Activated CD4-positive, alpha-beta T cell treated with anti-CD3 and anti-CD28 coated beads for 36 hours (primary cell): ENCODE results near the gene FOXN3. TPM values are rescaled to one million over a fixed set of nuclear protein-coding genes. Genes with fewer than 3 reads are reported as not detected.
"Not testable (repeated sequence)": the region's sequence is repeated elsewhere in the genome, so short reads cannot be mapped to it uniquely, and the experiment has no call there.

ENCODE experiments used
- ATAC-seq: fragments of 200-7000 bp; cut with Tn5 transposase; one replicate; pipeline ENCODE4 v1.10.0; 2021; ENCODE audit warnings: mild to moderate bottlenecking, moderate library complexity
- CTCF ChIA-PET: fragments of 350-600 bp; sonication (Branson Sonifier 250); formaldehyde crosslinking; loops from one replicate; lab custom pipeline; 2021; ENCODE audit warnings: antibody characterized with exemption; lab: Charles Lee
- POLR2A ChIA-PET: fragments of 350-600 bp; sonication (Branson Sonifier 250); formaldehyde crosslinking; loops from one replicate; lab custom pipeline; 2021; ENCODE audit warnings: antibody characterized with exemption, inconsistent platforms; lab: Charles Lee
- DNase-seq: peaks from one replicate; pipeline ENCODE4 v3.0.0-alpha.2; 2020
- H3K27ac Mint-ChIP-seq: one replicate; pipeline ENCODE4 v1.8.0; 2021; ENCODE audit warnings: mixed read lengths
- H3K27me3 Mint-ChIP-seq: one replicate; pipeline ENCODE4 v1.8.0; 2021; ENCODE audit warnings: mixed read lengths
- H3K36me3 Mint-ChIP-seq: one replicate; pipeline ENCODE4 v1.8.0; 2021; ENCODE audit warnings: low read depth, mixed read lengths
- H3K4me1 Mint-ChIP-seq: one replicate; pipeline ENCODE4 v1.8.0; 2021; ENCODE audit warnings: mixed read lengths
- H3K4me3 Mint-ChIP-seq: one replicate; pipeline ENCODE4 v1.8.0; 2021; ENCODE audit warnings: mild to moderate bottlenecking, moderate library complexity, mixed read lengths
- H3K9me3 Mint-ChIP-seq: one replicate; pipeline ENCODE4 v1.8.0; 2021; ENCODE audit warnings: low read depth, mixed read lengths
- intact Hi-C, 2 experiments: fragments of 100-400 bp; cut with DNase I in 1 of 2; cut with micrococcal nuclease in 1 of 2; formaldehyde crosslinking; loops; one replicate each; pipeline versions ENCODE4 v1.14.2 to v1.15.1; 2022 to 2024; cut with DNase I, micrococcal nuclease
- total RNA-seq, 2 experiments: library from RNA; stranded (reverse); gene quantifications; one replicate each; pipeline ENCODE4 v1.2.3, GENCODE V29; 2021

FOXN3 gene
- total RNA-seq, 2 experiments from 2014 or later, result 69.1 to 76.3 TPM

GRCh38 chr14:89112720-89113119 lies 304.3 kb downstream of the FOXN3 start:
- H3K4me3 Mint-ChIP-seq, result no peak overlapping the region
- CTCF ChIA-PET, result no interaction called here
- DNase-seq, result no peak
- no peaks in the 10 kb centered on the region for H3K4me1 Mint-ChIP-seq
- POLR2A ChIA-PET, result no interaction called here
- intact Hi-C loops, result no loop called here
- H3K27me3 Mint-ChIP-seq, result peaks cover 4% of the 10 kb centered on the region
- no peak for ATAC-seq
- no peaks in the 10 kb centered on the region for H3K36me3 Mint-ChIP-seq
- no peaks in the 10 kb centered on the region for H3K9me3 Mint-ChIP-seq
- H3K27ac Mint-ChIP-seq, result no peak overlapping the region

DNA sequence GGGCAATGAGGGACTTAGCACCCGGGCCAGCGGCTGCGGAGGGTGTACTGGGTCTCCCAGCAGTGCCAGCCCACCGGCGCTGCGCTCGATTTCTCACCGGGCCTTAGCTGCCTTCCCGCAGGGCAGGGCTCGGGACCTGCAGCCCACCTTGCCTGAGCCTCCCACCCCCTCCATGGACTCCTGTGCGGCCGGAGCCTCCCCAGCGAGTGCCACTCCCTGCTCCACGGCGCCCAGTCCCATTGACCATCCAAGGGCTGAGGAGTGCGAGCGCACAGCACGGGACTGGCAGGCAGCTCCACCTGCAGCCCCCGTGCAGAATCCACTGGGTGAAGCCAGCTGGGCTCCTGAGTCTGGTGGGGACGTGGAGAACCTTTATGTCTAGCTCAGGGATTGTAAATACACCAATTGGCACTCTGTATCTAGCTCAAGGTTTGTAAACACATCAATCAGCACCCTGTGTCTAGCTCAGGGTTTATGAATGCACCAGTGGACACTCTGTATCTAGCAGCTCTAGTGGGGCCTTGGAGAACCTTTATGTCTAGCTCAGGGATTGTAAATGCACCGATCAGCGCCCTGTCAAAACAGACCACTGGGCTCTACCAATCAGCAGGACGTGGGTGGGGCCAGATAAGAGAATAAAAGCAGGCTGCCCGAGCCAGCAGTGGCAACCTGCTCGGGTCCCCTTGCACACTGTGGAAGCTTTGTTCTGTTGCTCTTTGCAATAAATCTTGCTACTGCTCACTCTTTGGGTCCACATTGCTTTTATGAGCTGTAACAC lies 305.1 kb downstream of the FOXN3 start:
- DNase-seq, H3K36me3 Mint-ChIP-seq, H3K9me3 Mint-ChIP-seq, H3K27ac Mint-ChIP-seq, intact Hi-C loops, ATAC-seq, H3K4me3 Mint-ChIP-seq, H3K27me3 Mint-ChIP-seq, CTCF ChIA-PET, H3K4me1 Mint-ChIP-seq, POLR2A ChIA-PET: not testable (repeated sequence)

DNA sequence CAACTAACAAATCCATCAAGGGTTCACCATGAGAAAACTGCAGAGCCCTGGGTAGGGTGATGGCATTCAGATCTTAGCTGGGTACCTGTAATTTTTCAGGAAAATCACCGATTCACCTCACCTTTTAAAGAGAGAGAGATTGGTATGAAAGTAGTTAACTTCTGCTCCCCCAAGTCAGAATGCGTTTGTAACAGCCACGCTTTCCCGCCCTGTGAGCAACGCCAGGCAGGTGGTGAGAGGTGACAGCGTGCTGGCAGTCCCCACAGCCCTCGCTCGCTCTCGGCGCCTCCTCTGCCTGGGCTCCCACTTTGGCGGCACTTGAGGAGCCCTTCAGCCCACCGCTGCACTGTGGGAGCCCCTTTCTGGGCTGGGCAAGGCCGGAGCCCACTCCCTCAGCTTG lies 305.8 kb downstream of the FOXN3 start:
- H3K9me3 Mint-ChIP-seq, CTCF ChIA-PET, H3K4me1 Mint-ChIP-seq, H3K4me3 Mint-ChIP-seq, DNase-seq, H3K27ac Mint-ChIP-seq, H3K36me3 Mint-ChIP-seq, ATAC-seq, H3K27me3 Mint-ChIP-seq, intact Hi-C loops, POLR2A ChIA-PET: not testable (repeated sequence)

GRCh38 chr14:89110110-89110509 lies 306.9 kb downstream of the FOXN3 start:
- H3K9me3 Mint-ChIP-seq, result no peaks in the 10 kb centered on the region
- DNase-seq (no peak), ATAC-seq (no peak)
- ChIA-PET POLR2A (no interaction called here), CTCF (interaction anchor here (0.7 kb wide), 1 partner anchor 11 kb away, joined by 4 read pairs; no protein-coding TSS in a partner anchor)
- intact Hi-C loops, result no loop called here
- H3K36me3 Mint-ChIP-seq, result no peaks in the 10 kb centered on the region
- H3K4me3 Mint-ChIP-seq, result no peak overlapping the region
- H3K4me1 Mint-ChIP-seq, result no peaks in the 10 kb centered on the region
- H3K27ac Mint-ChIP-seq, result no peak overlapping the region
- peaks cover 9% of the 10 kb centered on the region for H3K27me3 Mint-ChIP-seq

DNA sequence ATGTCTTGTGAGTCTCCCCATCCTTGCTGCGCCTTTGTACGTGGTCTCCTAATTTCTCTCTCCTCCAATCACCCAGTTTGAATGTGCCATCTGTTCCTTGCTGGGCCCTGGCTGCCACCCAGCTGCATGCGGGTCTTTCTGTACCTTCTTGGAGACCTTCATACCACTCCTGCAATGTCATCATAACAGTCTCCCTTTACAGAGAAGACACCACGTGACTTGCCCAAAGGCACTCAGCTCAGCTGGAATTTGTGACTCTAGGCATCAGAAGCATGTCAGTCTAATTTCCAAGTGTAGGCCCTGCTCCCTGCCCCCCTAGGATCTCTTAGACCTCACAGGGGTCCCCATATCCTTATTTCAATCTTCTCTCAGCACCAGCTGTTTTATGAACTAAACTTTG lies 308.4 kb downstream of the FOXN3 start:
- ChIA-PET CTCF (no interaction called here), POLR2A (no interaction called here)
- ATAC-seq, result no peak
- peaks cover 4% of the 10 kb centered on the region for H3K9me3 Mint-ChIP-seq
- intact Hi-C loops, result no loop called here
- no peak overlapping the region for H3K27ac Mint-ChIP-seq
- H3K27me3 Mint-ChIP-seq, result peaks cover 10% of the 10 kb centered on the region
- no peak for DNase-seq
- H3K4me1 Mint-ChIP-seq, result no peaks in the 10 kb centered on the region
- H3K36me3 Mint-ChIP-seq, result no peaks in the 10 kb centered on the region
- no peak overlapping the region for H3K4me3 Mint-ChIP-seq

DNA sequence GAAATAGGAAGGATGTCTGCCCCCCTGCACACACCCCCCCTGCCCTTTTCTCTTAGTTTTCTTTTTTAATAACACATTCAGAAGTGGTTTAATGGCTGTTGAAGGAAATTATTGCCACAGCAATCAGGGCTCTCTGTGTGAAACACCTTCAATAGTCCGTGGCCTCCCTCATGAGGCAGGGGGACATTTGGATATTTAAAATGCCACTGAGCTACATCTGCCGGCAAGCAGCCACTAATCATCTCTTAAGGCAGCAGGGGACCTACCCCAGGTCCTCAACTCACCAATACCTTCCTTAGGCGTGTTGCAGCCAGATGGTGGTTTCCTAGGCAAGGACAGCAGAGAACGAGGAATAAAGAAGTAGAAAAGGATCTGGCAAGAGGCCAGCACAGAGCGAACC lies 309.4 kb downstream of the FOXN3 start:
- no peaks in the 10 kb centered on the region for H3K36me3 Mint-ChIP-seq
- DNase-seq (no peak), ATAC-seq (no peak)
- POLR2A ChIA-PET, result no interaction called here
- H3K27ac Mint-ChIP-seq, result no peak overlapping the region
- intact Hi-C loops, result no loop called here
- H3K4me1 Mint-ChIP-seq, result no peaks in the 10 kb centered on the region
- H3K4me3 Mint-ChIP-seq, result no peak overlapping the region
- H3K27me3 Mint-ChIP-seq, result peaks cover 10% of the 10 kb centered on the region
- CTCF ChIA-PET, result no interaction called here
- H3K9me3 Mint-ChIP-seq, result peaks cover 4% of the 10 kb centered on the region
